ENCODE data around the gene UBAP1.

UBAP1 gene

GRCh38 chr9:34157898-34158297 lies 20.9 kb upstream of the UBAP1 start:
- Mint-ChIP-seq H3K9me3 (no peaks in the 10 kb centered on the region), H3K27ac (no peak overlapping the region), H3K4me3 (no peak overlapping the region), H3K36me3 (ENCODE audit: low read depth) (no peaks in the 10 kb centered on the region), H3K4me1 (no peaks in the 10 kb centered on the region), H3K27me3 (ENCODE audit: low read depth) (no peaks in the 10 kb centered on the region)
- TF ChIP-seq CTCF (IDR thresholded peaks at IDR 0.05; ENCODE audit: unreplicated experiment in 3 of 3) = no peak

- TF ChIP-seq CTCF (IDR thresholded peaks at IDR 0.05; ENCODE audit: unreplicated experiment in 3 of 3) = no peak
- H3K27ac Mint-ChIP-seq = no peak overlapping the region
Measured at GRCh38 chr9:34158362-34158869, 20.4 kb upstream of the UBAP1 start.

GRCh38 chr9:34163434-34163833 lies 15.4 kb upstream of the UBAP1 start:
- H3K36me3 Mint-ChIP-seq (ENCODE audit: low read depth) = no peaks in the 10 kb centered on the region
- no peaks in the 10 kb centered on the region for H3K9me3 Mint-ChIP-seq
- peaks cover 5% of the 10 kb centered on the region for H3K4me1 Mint-ChIP-seq
- peaks cover 9% of the 10 kb centered on the region for H3K27me3 Mint-ChIP-seq (ENCODE audit: low read depth)
- no peak overlapping the region for H3K27ac Mint-ChIP-seq
- no peak overlapping the region for H3K4me3 Mint-ChIP-seq
- TF ChIP-seq CTCF (IDR thresholded peaks at IDR 0.05; ENCODE audit: unreplicated experiment in 3 of 3) = no peak

More at GRCh38 chr9:34158362-34158869, 20.4 kb upstream of the UBAP1 start:
- Mint-ChIP-seq H3K27me3 (ENCODE audit: low read depth) (peaks cover 2% of the 10 kb centered on the region), H3K36me3 (ENCODE audit: low read depth) (no peaks in the 10 kb centered on the region), H3K4me3 (no peak overlapping the region), H3K4me1 (peaks cover 2% of the 10 kb centered on the region), H3K9me3 (no peaks in the 10 kb centered on the region)

GRCh38 chr9:34169125-34169524 lies 9.7 kb upstream of the UBAP1 start:
- Mint-ChIP-seq H3K4me3 (no peak overlapping the region), H3K27me3 (ENCODE audit: low read depth) (peaks cover under 1% of the 10 kb centered on the region), H3K27ac (no peak overlapping the region), H3K4me1 (peaks cover 15% of the 10 kb centered on the region), H3K9me3 (no peaks in the 10 kb centered on the region), H3K36me3 (ENCODE audit: low read depth) (no peaks in the 10 kb centered on the region)
- TF ChIP-seq CTCF (IDR thresholded peaks at IDR 0.05; ENCODE audit: unreplicated experiment in 3 of 3) = no peak

GRCh38 chr9:34170237-34170991 lies 8.4 kb upstream of the UBAP1 start:
- H3K4me3 Mint-ChIP-seq = no peak overlapping the region
- H3K9me3 Mint-ChIP-seq = no peaks in the 10 kb centered on the region
- no peaks in the 10 kb centered on the region for H3K36me3 Mint-ChIP-seq (ENCODE audit: low read depth)
- H3K4me1 Mint-ChIP-seq = peaks cover 15% of the 10 kb centered on the region
- H3K27me3 Mint-ChIP-seq (ENCODE audit: low read depth) = no peaks in the 10 kb centered on the region
- H3K27ac Mint-ChIP-seq = peak overlapping the region; percentile 86 to 96 (median 93)
- no peak for TF ChIP-seq CTCF (IDR thresholded peaks at IDR 0.05; ENCODE audit: unreplicated experiment in 3 of 3)

All from nephron (organoid).